KOPT-K1 (cell line): Measurements from ENCODE around the gene DLGAP3.

Experiments
- H3K27ac ChIP-seq: fragments of 200-600 bp; sonication (generic); 2 replicates; pipeline ENCODE4 v1.5.1; 2016; ENCODE audit warnings: antibody characterized with exemption, mild to moderate bottlenecking, low read depth, low read length; ENCODE audit not compliant: poor library complexity, severe bottlenecking
- H3K36me3 ChIP-seq: fragments of 200-600 bp; sonication (generic); 2 replicates; pipeline ENCODE4 v1.5.1; 2017; ENCODE audit warnings: antibody characterized with exemption, mild to moderate bottlenecking, low read length, moderate library complexity; ENCODE audit not compliant: insufficient read depth
- H3K9me3 ChIP-seq: fragments of 200-600 bp; sonication (generic); 2 replicates; pipeline ENCODE4 v1.5.1; 2017; ENCODE audit warnings: antibody characterized with exemption, low read length, mild to moderate bottlenecking; ENCODE audit not compliant: insufficient read depth, poor library complexity, severe bottlenecking

The DLGAP3 gene

GRCh38 chr1:34918386-34918976, 11.0 kb downstream of the DLGAP3 start:
- Histone ChIP-seq H3K36me3 (no peaks in the 10 kb centered on the region), H3K27ac (no peak overlapping the region), H3K9me3 (no peaks in the 10 kb centered on the region)

GRCh38 chr1:34917017-34917416, 12.4 kb downstream of the DLGAP3 start:
- H3K36me3 ChIP-seq, result no peaks in the 10 kb centered on the region

GRCh38 chr1:34916104-34916503, 13.3 kb downstream of the DLGAP3 start:
- H3K9me3 ChIP-seq, result no peaks in the 10 kb centered on the region
- H3K27ac ChIP-seq, result no peak overlapping the region
- no peaks in the 10 kb centered on the region for H3K36me3 ChIP-seq

More at GRCh38 chr1:34917017-34917416, 12.4 kb downstream of the DLGAP3 start:
- Histone ChIP-seq H3K27ac (no peak overlapping the region), H3K9me3 (no peaks in the 10 kb centered on the region)

GRCh38 chr1:34915521-34915920, 13.9 kb downstream of the DLGAP3 start:
- H3K36me3 ChIP-seq, result no peaks in the 10 kb centered on the region
- no peaks in the 10 kb centered on the region for H3K9me3 ChIP-seq
- no peak overlapping the region for H3K27ac ChIP-seq

GRCh38 chr1:34914958-34915357, 14.5 kb downstream of the DLGAP3 start:
- Histone ChIP-seq H3K27ac (no peak overlapping the region), H3K9me3 (no peaks in the 10 kb centered on the region), H3K36me3 (no peaks in the 10 kb centered on the region)

- Histone ChIP-seq H3K36me3 (no peaks in the 10 kb centered on the region), H3K9me3 (no peaks in the 10 kb centered on the region), H3K27ac (no peak overlapping the region)
Observed at GRCh38 chr1:34911465-34911864, 18.0 kb downstream of the DLGAP3 start.

- no peak overlapping the region for H3K27ac ChIP-seq
Observed at GRCh38 chr1:34910425-34910824, 19.0 kb downstream of the DLGAP3 start.

GRCh38 chr1:34908369-34908768, 21.1 kb downstream of the DLGAP3 start:
- H3K27ac ChIP-seq, result no peak overlapping the region
- H3K9me3 ChIP-seq, result no peaks in the 10 kb centered on the region
- no peaks in the 10 kb centered on the region for H3K36me3 ChIP-seq

More at GRCh38 chr1:34910425-34910824, 19.0 kb downstream of the DLGAP3 start:
- Histone ChIP-seq H3K9me3 (no peaks in the 10 kb centered on the region), H3K36me3 (no peaks in the 10 kb centered on the region)

GRCh38 chr1:34907487-34908090, 21.9 kb downstream of the DLGAP3 start:
- Histone ChIP-seq H3K27ac (no peak overlapping the region), H3K36me3 (no peaks in the 10 kb centered on the region), H3K9me3 (no peaks in the 10 kb centered on the region)

GRCh38 chr1:34906756-34907155, 22.7 kb downstream of the DLGAP3 start:
- H3K27ac ChIP-seq, result no peak overlapping the region
- H3K9me3 ChIP-seq, result no peaks in the 10 kb centered on the region
- no peaks in the 10 kb centered on the region for H3K36me3 ChIP-seq

- Histone ChIP-seq H3K36me3 (no peaks in the 10 kb centered on the region), H3K27ac (no peak overlapping the region), H3K9me3 (no peaks in the 10 kb centered on the region)
Observed at GRCh38 chr1:34906222-34906621, 23.2 kb downstream of the DLGAP3 start.

GRCh38 chr1:34905098-34905459, 24.4 kb downstream of the DLGAP3 start:
- Histone ChIP-seq H3K9me3 (no peaks in the 10 kb centered on the region), H3K27ac (no peak overlapping the region), H3K36me3 (no peaks in the 10 kb centered on the region)

- Histone ChIP-seq H3K27ac (no peak overlapping the region), H3K36me3 (no peaks in the 10 kb centered on the region), H3K9me3 (no peaks in the 10 kb centered on the region)
Observed at GRCh38 chr1:34904236-34905097, 25.0 kb downstream of the DLGAP3 start.

- no peaks in the 10 kb centered on the region for H3K36me3 ChIP-seq
- H3K9me3 ChIP-seq, result no peaks in the 10 kb centered on the region
- H3K27ac ChIP-seq, result no peak overlapping the region
Observed at GRCh38 chr1:34901919-34902318, 27.5 kb downstream of the DLGAP3 start.

- Histone ChIP-seq H3K27ac (no peak overlapping the region), H3K36me3 (no peaks in the 10 kb centered on the region)
Observed at GRCh38 chr1:34900775-34901502, 28.5 kb downstream of the DLGAP3 start.

More at GRCh38 chr1:34900775-34901502, 28.5 kb downstream of the DLGAP3 start:
- H3K9me3 ChIP-seq, result no peaks in the 10 kb centered on the region
